ACHN (cell line): ENCODE data around the gene PRORP.
"Not testable (repeated sequence)": the region's sequence is repeated elsewhere in the genome, so short reads cannot be mapped to it uniquely, and the experiment has no call there.

Experiments used
- DNase-seq: peaks from one replicate; pipeline ENCODE4 v3.0.0-alpha.2; 2015
- in situ Hi-C: cut with HindIII; loops from 2 replicates; pipeline ENCODE4 v1.10.0; 2017; ENCODE audit warnings: low sequenced_read_pairs, low pct_ligation_motif_present, low pct_unique_long_range_greater_than_20kb

PRORP gene

GRCh38 chr14:35121887-35122695, at the start of gene PRORP, which contains the start of gene PPP2R3C:
Gene PRORP (plus strand): TSS chr14:35122552. CDS start chr14:35123246, 694 bp downstream.
Gene PPP2R3C (minus strand): TSS chr14:35121990. CDS start chr14:35121959, 31 bp downstream.
- peak; percentile 97 for DNase-seq
- in situ Hi-C loops: no loop called here

DNA sequence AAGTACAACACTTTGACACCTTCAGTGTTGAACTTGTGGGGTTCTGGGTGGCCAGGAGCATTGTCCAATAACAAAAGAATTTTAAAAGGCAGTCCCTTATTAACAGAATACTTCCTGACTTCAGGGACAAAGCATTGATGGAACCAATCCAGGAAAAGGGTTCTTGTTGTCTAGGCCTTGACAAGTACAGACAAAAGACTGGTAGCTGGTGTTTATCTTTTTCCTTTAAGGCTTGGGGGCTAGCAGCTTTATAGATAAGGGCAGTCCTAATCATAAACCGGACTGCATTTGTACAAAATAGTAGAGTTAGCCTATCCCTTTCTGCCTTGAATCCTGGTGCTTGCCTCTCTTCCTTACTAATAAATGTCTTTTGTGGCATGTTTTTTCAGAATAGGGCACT, 48.9 kb upstream of the PRORP start:
- in situ Hi-C loops: no loop called here
- DNase-seq: no peak

- no peak for DNase-seq
- in situ Hi-C loops: no loop called here
Measured at GRCh38 chr14:35078082-35078481, 44.3 kb upstream of the PRORP start.

DNA sequence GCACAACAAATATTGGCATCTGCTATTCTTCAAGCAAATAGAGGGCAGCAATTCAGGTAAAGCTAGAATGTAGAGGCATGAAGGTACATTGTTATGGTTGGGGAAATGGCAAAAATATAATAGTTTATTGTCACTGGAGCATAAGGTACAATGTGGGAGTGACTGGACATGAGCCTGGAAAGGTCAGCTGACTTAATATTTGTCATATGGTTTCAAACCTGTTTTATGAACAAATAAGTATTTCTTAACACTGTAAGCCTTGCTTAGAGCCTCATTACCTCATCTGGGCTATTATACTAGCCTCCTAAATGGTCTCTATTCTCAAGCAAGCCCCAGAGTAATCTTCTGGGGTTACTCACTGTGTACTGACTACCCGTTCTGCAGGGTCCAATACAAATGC, 42.6 kb upstream of the PRORP start:
- in situ Hi-C loops: no loop called here

DNA sequence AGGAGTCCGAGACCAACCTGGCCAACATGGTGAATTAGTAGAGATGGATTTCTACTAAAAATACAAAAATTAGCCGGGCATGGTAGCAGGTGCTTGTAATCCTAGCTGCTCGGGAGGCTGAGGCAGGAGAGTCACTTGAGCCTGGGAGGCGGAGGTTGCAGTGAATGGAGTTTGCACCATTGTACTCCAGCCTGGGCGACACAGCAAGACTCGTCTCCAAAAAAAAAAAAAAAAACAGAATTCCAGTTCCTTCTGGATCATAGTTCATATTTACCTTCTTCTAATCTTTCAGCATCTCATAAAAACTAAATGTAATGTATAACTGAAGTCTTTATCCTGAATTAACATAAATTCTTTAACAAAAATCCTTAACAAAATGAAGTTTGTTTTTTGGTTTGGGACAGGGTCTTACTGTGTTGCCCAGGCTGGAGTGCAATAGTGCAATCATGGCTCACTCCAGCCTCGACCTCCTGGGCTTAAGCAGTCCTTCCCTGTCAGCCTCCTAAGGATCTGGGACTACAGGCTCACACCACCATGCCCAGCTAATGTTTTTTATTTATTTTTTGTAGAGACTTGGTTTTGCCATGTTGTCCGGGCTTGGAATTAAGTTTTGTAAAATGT, 38.7 kb upstream of the PRORP start:
- DNase-seq: no peak
- in situ Hi-C loops: no loop called here

More for the DNA sequence above, 42.6 kb upstream of the PRORP start:
- DNase-seq: no peak

GRCh38 chr14:35085441-35085840, 36.9 kb upstream of the PRORP start:
- DNase-seq: no peak
- in situ Hi-C loops: no loop called here

GRCh38 chr14:35088514-35088913, 33.8 kb upstream of the PRORP start:
- no peak for DNase-seq
- in situ Hi-C loops: no loop called here

- DNase-seq, in situ Hi-C loops: not testable (repeated sequence)
Measured at GRCh38 chr14:35094645-35095044, 27.7 kb upstream of the PRORP start.

- no peak for DNase-seq
- in situ Hi-C loops: no loop called here
Measured at GRCh38 chr14:35107866-35108265, 14.5 kb upstream of the PRORP start.

DNA sequence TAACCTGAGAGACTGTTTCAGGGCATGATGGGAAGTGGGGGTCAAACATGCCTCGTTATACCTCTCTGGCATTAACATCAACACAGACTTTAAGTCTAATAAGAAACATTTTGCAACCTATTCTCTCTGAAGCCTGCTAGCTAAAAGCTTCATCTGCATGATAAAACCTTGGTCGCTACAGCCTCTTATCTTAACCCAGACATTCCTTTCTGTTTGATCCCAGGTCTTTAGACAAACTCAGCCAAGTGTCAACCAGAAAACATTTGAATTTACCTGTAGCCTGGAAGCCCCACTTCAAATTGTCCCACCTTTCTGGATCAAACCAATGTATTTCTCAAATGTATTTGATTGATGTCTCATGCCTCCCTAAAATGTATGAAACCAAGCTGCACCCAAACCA, 9.7 kb upstream of the PRORP start:
- DNase-seq: no peak
- in situ Hi-C loops: no loop called here

GRCh38 chr14:35113308-35113950, 8.9 kb upstream of the PRORP start:
- no peak for DNase-seq
- in situ Hi-C loops: no loop called here

DNA sequence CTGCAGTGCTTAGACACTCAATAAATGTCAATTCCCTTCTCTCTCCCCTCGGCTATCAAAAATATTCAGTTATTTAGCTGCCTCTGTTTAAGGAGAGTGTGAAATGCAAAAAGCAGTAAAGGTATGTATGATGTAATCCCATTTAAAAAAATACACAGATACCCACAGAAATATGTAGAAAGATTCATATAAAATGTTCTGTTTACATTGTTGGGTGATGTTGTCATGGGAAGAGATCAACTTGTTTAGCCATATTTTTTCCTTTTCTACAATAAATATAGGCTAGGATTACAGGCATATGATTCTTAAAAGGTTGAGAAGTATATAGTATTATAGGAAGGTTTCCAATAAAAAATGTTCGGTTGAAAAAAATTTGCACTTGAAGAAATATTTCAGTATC, 8.3 kb upstream of the PRORP start:
- no peak for DNase-seq
- in situ Hi-C loops: no loop called here

- in situ Hi-C loops: no loop called here
- no peak for DNase-seq
Measured at GRCh38 chr14:35116242-35116641, 6.1 kb upstream of the PRORP start.

GRCh38 chr14:35117112-35117511, 5.2 kb upstream of the PRORP start:
- DNase-seq: no peak
- in situ Hi-C loops: no loop called here

- in situ Hi-C loops: no loop called here
- DNase-seq: peak; percentile 28
Measured at GRCh38 chr14:35121026-35121886, 1.1 kb upstream of the PRORP start.

- in situ Hi-C loops: no loop called here
Measured at GRCh38 chr14:35122696-35123387, 490 bp downstream of the PRORP start.

GRCh38 chr14:35123388-35123703, 994 bp downstream of the PRORP start:
- in situ Hi-C loops: no loop called here
- DNase-seq: no peak

More at GRCh38 chr14:35122696-35123387, 490 bp downstream of the PRORP start:
- DNase-seq: peak; percentile 5

- no peak for DNase-seq
- in situ Hi-C loops: no loop called here
Measured at GRCh38 chr14:35124127-35124526, 1.8 kb downstream of the PRORP start.
